ENCODE results near the gene TF.

GRCh38 chr3:133709139-133709750, 36.9 kb upstream of the TF start:
- TF ChIP-seq EZH2phosphoT487 (IDR thresholded peaks at IDR 0.05; ENCODE audit: insufficient read depth, low read depth) = no peak
- TF ChIP-seq EZH2 (IDR thresholded peaks at IDR 0.05; ENCODE audit: insufficient read depth, poor library complexity, severe bottlenecking) = no peak

Measured in GM23248 (cell line).